H9 (cell line): ENCODE data around the gene TGM4. TPM values are rescaled to one million over a fixed set of nuclear protein-coding genes. Genes with fewer than 3 reads are reported as not detected.

Experiments used
- DNase-seq: peaks from one replicate; pipeline ENCODE4 v3.0.0-alpha.2; 2017
- H2AFZ ChIP-seq: one replicate; pipeline ENCODE4 v1.6.1; 2013; ENCODE audit warnings: mild to moderate bottlenecking, low read length, control low read depth, moderate library complexity
- H2AK5ac ChIP-seq: 2 replicates; pipeline ENCODE4 v1.6.1; 2013; ENCODE audit warnings: low read length, control low read depth, mixed read lengths; ENCODE audit not compliant: insufficient read length
- H2BK120ac ChIP-seq: one replicate; pipeline ENCODE4 v1.6.1; 2013; ENCODE audit warnings: low read depth, mild to moderate bottlenecking, low read length, control low read depth, inconsistent platforms; ENCODE audit not compliant: poor library complexity, severe bottlenecking
- H2BK12ac ChIP-seq: 2 replicates; pipeline ENCODE4 v1.6.1; 2013; ENCODE audit warnings: low read length, control low read depth, mixed read lengths, low read depth; ENCODE audit not compliant: insufficient read length
- H2BK15ac ChIP-seq: 2 replicates; pipeline ENCODE4 v1.6.1; 2013; ENCODE audit warnings: low read depth, low read length, control low read depth
- H2BK20ac ChIP-seq: one replicate; pipeline ENCODE4 v1.6.1; 2013; ENCODE audit warnings: low read depth, mild to moderate bottlenecking, low read length, control low read depth, inconsistent platforms; ENCODE audit not compliant: poor library complexity, severe bottlenecking
- H2BK5ac ChIP-seq: 2 replicates; pipeline ENCODE4 v1.6.1; 2013; ENCODE audit warnings: low read length, control low read depth, mixed read lengths; ENCODE audit not compliant: insufficient read length
- H3K14ac ChIP-seq: 2 replicates; pipeline ENCODE4 v1.6.1; 2013; ENCODE audit warnings: low read length, control low read depth; ENCODE audit not compliant: insufficient read depth
- H3K18ac ChIP-seq: 2 replicates; pipeline ENCODE4 v1.6.1; 2013; ENCODE audit warnings: low read depth, mild to moderate bottlenecking, mixed read lengths, low read length, control low read depth; ENCODE audit not compliant: insufficient read length
- H3K23ac ChIP-seq: 2 replicates; pipeline ENCODE4 v1.6.1; 2013; ENCODE audit warnings: low read length, control low read depth, mixed read lengths, low read depth; ENCODE audit not compliant: insufficient read length
- H3K23me2 ChIP-seq: 2 replicates; pipeline ENCODE4 v1.6.1; 2013; ENCODE audit warnings: low read depth, mild to moderate bottlenecking, mixed read lengths, low read length, control low read depth; ENCODE audit not compliant: insufficient read length, poor library complexity, severe bottlenecking
- H3K27ac ChIP-seq: 2 replicates; pipeline ENCODE4 v1.5.1; 2013; ENCODE audit warnings: low read length, control low read depth, mixed read lengths, low read depth; ENCODE audit not compliant: insufficient read length
- H3K27me3 ChIP-seq: 2 replicates; pipeline ENCODE4 v1.6.1; 2013; ENCODE audit warnings: low read length, control low read depth, inconsistent platforms; ENCODE audit not compliant: insufficient read depth
- H3K4ac ChIP-seq: 2 replicates; pipeline ENCODE4 v1.6.1; 2013; ENCODE audit warnings: low read depth, mild to moderate bottlenecking, control low read depth, inconsistent platforms, low read length, moderate library complexity
- H3K4me1 ChIP-seq: 2 replicates; pipeline ENCODE4 v1.6.1; 2013; ENCODE audit warnings: low read length, control low read depth, inconsistent platforms; ENCODE audit not compliant: insufficient read depth
- H3K4me2 ChIP-seq: 2 replicates; pipeline ENCODE4 v1.6.1; 2013; ENCODE audit warnings: low read length, control low read depth, mixed read lengths; ENCODE audit not compliant: insufficient read length, insufficient read depth
- H3K56ac ChIP-seq: 2 replicates; pipeline ENCODE4 v1.6.1; 2013; ENCODE audit warnings: low read depth, mild to moderate bottlenecking, mixed read lengths, low read length, control low read depth; ENCODE audit not compliant: insufficient read length
- H3K79me1 ChIP-seq: 2 replicates; pipeline ENCODE4 v1.6.1; 2013; ENCODE audit warnings: low read depth, mild to moderate bottlenecking, moderate library complexity, low read length, control low read depth, inconsistent platforms; ENCODE audit not compliant: insufficient read depth, poor library complexity, severe bottlenecking
- H3K79me2 ChIP-seq: 2 replicates; pipeline ENCODE4 v1.6.1; 2013; ENCODE audit warnings: low read length, control low read depth, inconsistent platforms; ENCODE audit not compliant: insufficient read depth
- H3K9ac ChIP-seq: 2 replicates; pipeline ENCODE4 v1.6.1; 2013; ENCODE audit warnings: low read length, control low read depth, mixed read lengths; ENCODE audit not compliant: insufficient read length; ENCODE audit errors: extremely low read depth
- H3K9me3 ChIP-seq: one replicate; pipeline ENCODE4 v1.6.1; 2013; ENCODE audit warnings: low read depth, low read length, inconsistent platforms; ENCODE audit not compliant: control insufficient read depth
- H3T11ph ChIP-seq: one replicate; pipeline ENCODE4 v1.6.1; 2013; ENCODE audit warnings: mild to moderate bottlenecking, low read length, control low read depth, inconsistent platforms
- H4K20me1 ChIP-seq: one replicate; pipeline ENCODE4 v1.6.1; 2013; ENCODE audit not compliant: control insufficient read depth, insufficient read length, insufficient read depth
- H4K5ac ChIP-seq: 2 replicates; pipeline ENCODE4 v1.6.1; 2013; ENCODE audit warnings: low read depth, mild to moderate bottlenecking, mixed read lengths, low read length, control low read depth; ENCODE audit not compliant: insufficient read length
- H4K8ac ChIP-seq: replicated peaks from 2 replicates; pipeline ENCODE4 v1.6.1; 2013; ENCODE audit warnings: low read length, control low read depth, mixed read lengths, low read depth; ENCODE audit not compliant: insufficient read length
- H4K91ac ChIP-seq: 2 replicates; pipeline ENCODE4 v1.6.1; 2013; ENCODE audit warnings: low read depth, mild to moderate bottlenecking, moderate library complexity, mixed read lengths, low read length, control low read depth; ENCODE audit not compliant: insufficient read length
- H3K27ac Mint-ChIP-seq, 3 experiments: 2 replicates in 2 of 3; 3 replicates in 1 of 3; pipeline ENCODE4 v1.8.0; 2020 to 2021; ENCODE audit warnings: mixed read lengths in 3 of 3, mild to moderate bottlenecking in 1 of 3, moderate library complexity in 1 of 3
- H3K27me3 Mint-ChIP-seq: 2 replicates; pipeline ENCODE4 v1.8.0; 2021; ENCODE audit warnings: low read depth, mild to moderate bottlenecking, moderate library complexity, mixed read lengths
- H3K36me3 Mint-ChIP-seq, 3 experiments: 2 replicates in 2 of 3; 3 replicates in 1 of 3; pipeline ENCODE4 v1.8.0; 2020 to 2021; ENCODE audit warnings: low read depth in 3 of 3, mixed read lengths in 3 of 3; ENCODE audit not compliant: insufficient read depth in 1 of 3
- H3K4me1 Mint-ChIP-seq, 2 experiments: 2 replicates each; pipeline ENCODE4 v1.8.0; 2020; ENCODE audit warnings: mixed read lengths in 2 of 2
- H3K4me3 Mint-ChIP-seq, 2 experiments: 2 replicates in 1 of 2; 3 replicates in 1 of 2; pipeline ENCODE4 v1.8.0; 2020 to 2021; ENCODE audit warnings: mild to moderate bottlenecking in 2 of 2, mixed read lengths in 2 of 2, moderate library complexity in 1 of 2
- H3K9me3 Mint-ChIP-seq, 2 experiments: 2 replicates in 1 of 2; 3 replicates in 1 of 2; pipeline ENCODE4 v1.8.0; 2020; ENCODE audit warnings: mild to moderate bottlenecking in 2 of 2, mixed read lengths in 2 of 2, moderate library complexity in 1 of 2
- WGBS: extraction: QIAGEN DNeasy Blood & Tissue Kit; methylation state at CpG from one replicate; pipeline ENCODE4 v1.1.7; 2013; ENCODE audit warnings: missing lambda C conversion rate, low lambda C conversion rate, mixed read lengths; ENCODE audit not compliant: insufficient read length; ENCODE audit errors: extremely low coverage; 5-methylcytosine and 5-hydroxymethylcytosine counted together
- total RNA-seq: library from RNA; stranded (reverse); gene quantifications from 2 replicates; pipeline ENCODE4 v1.2.1, GENCODE V29; 2021
- TF ChIP-seq, protein P1 (sequence below): fragments of 200-600 bp; sonication (generic); conservative IDR thresholded peaks from 3 replicates; pipeline ENCODE4 v1.8.0; 2021; ENCODE audit warnings: antibody characterized with exemption, mild to moderate bottlenecking

TGM4 gene
- total RNA-seq, 1 experiment from 2014 or later, result not detected

DNA sequence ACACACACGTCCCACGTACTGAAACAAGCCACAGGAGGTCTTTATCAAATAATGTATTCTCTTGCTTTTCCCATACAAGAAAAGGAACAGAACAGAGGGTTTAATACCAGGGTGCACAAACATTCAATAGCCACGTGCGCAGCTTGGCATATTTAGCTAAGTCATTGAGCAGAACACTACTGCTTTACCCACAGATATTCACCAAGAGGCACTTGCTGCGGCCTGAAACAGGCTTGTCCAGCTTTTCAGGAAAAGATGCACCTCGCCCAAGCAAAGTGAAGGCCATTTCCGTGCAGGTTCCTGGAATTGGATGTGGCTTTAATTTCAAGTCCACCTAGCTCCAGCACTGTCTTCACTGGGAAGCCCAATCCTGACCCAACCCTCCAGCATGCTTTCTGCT is 84.0 kb downstream of the TGM4 start:
- TF ChIP-seq, protein P1, sequence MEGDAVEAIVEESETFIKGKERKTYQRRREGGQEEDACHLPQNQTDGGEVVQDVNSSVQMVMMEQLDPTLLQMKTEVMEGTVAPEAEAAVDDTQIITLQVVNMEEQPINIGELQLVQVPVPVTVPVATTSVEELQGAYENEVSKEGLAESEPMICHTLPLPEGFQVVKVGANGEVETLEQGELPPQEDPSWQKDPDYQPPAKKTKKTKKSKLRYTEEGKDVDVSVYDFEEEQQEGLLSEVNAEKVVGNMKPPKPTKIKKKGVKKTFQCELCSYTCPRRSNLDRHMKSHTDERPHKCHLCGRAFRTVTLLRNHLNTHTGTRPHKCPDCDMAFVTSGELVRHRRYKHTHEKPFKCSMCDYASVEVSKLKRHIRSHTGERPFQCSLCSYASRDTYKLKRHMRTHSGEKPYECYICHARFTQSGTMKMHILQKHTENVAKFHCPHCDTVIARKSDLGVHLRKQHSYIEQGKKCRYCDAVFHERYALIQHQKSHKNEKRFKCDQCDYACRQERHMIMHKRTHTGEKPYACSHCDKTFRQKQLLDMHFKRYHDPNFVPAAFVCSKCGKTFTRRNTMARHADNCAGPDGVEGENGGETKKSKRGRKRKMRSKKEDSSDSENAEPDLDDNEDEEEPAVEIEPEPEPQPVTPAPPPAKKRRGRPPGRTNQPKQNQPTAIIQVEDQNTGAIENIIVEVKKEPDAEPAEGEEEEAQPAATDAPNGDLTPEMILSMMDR, result no peak
- Histone ChIP-seq H3K4me2 (no peak overlapping the region), H2BK12ac (no peak overlapping the region), H2AFZ (no peak overlapping the region), H3K79me2 (peaks cover 2% of the 10 kb centered on the region; the same call in 1 of the 2 replicates), H2BK15ac (no peak overlapping the region), H3T11ph (no peak overlapping the region), H4K91ac (no peak overlapping the region), H2BK5ac (no peak overlapping the region), H2BK120ac (no peak overlapping the region), H2BK20ac (no peak overlapping the region), H4K5ac (no peak overlapping the region), H3K56ac (no peak overlapping the region), H3K23ac (no peak overlapping the region), H3K14ac (no peak overlapping the region), H3K23me2 (no peaks in the 10 kb centered on the region), H3K18ac (no peak overlapping the region), H3K9ac (no peak overlapping the region), H4K8ac (no peak overlapping the region), H3K4me1 (no peaks in the 10 kb centered on the region; the same call in 1 of the 2 replicates), H3K27ac (no peak overlapping the region), H3K4ac (no peak overlapping the region), H3K79me1 (no peaks in the 10 kb centered on the region), H3K27me3 (no peaks in the 10 kb centered on the region), H4K20me1 (no peaks in the 10 kb centered on the region), H2AK5ac (no peak overlapping the region), H3K9me3 (no peaks in the 10 kb centered on the region)
- no peaks in the 10 kb centered on the region for H3K9me3 Mint-ChIP-seq
- H3K27me3 Mint-ChIP-seq, result no peaks in the 10 kb centered on the region
- no peak for DNase-seq
- no peak overlapping the region; a peak in 1 of 7 replicates for H3K27ac Mint-ChIP-seq
- peaks cover 8 to 13% of the 10 kb centered on the region in 2 experiments for H3K4me1 Mint-ChIP-seq
- no peak overlapping the region for H3K4me3 Mint-ChIP-seq
- peaks cover 2 to 14% (median 12%) of the 10 kb centered on the region in 3 experiments; a peak in 5 of 7 replicates for H3K36me3 Mint-ChIP-seq
- no CpG with 5 or more reads among the region's 7 CpGs for WGBS
